ENCODE results near the gene NAALADL2.

The NAALADL2 gene

GRCh38 chr3:174958671-174959328 is 99.7 kb downstream of the NAALADL2 start:
- H3K4me3 Mint-ChIP-seq, result no peak overlapping the region
- H3K9me3 Mint-ChIP-seq, result no peaks in the 10 kb centered on the region
- no peaks in the 10 kb centered on the region for H3K27me3 Mint-ChIP-seq (ENCODE audit: low read depth)
- H3K27ac Mint-ChIP-seq, result no peak overlapping the region
- no peaks in the 10 kb centered on the region for H3K36me3 Mint-ChIP-seq (ENCODE audit: low read depth)
- no peak for TF ChIP-seq CTCF (IDR thresholded peaks at IDR 0.05; ENCODE audit: unreplicated experiment in 3 of 3)
- H3K4me1 Mint-ChIP-seq, result peaks cover 10% of the 10 kb centered on the region

GRCh38 chr3:174959556-174960065 is 100.5 kb downstream of the NAALADL2 start:
- Mint-ChIP-seq H3K36me3 (ENCODE audit: low read depth) (no peaks in the 10 kb centered on the region), H3K4me1 (peaks cover 10% of the 10 kb centered on the region), H3K4me3 (no peak overlapping the region), H3K27me3 (ENCODE audit: low read depth) (no peaks in the 10 kb centered on the region), H3K9me3 (no peaks in the 10 kb centered on the region), H3K27ac (no peak overlapping the region)
- TF ChIP-seq CTCF (IDR thresholded peaks at IDR 0.05; ENCODE audit: unreplicated experiment in 3 of 3), result no peak

- Mint-ChIP-seq H3K27ac (no peak overlapping the region), H3K36me3 (ENCODE audit: low read depth) (no peaks in the 10 kb centered on the region), H3K4me3 (no peak overlapping the region), H3K4me1 (peaks cover 10% of the 10 kb centered on the region), H3K9me3 (no peaks in the 10 kb centered on the region), H3K27me3 (ENCODE audit: low read depth) (no peaks in the 10 kb centered on the region)
- TF ChIP-seq CTCF (IDR thresholded peaks at IDR 0.05; ENCODE audit: unreplicated experiment in 3 of 3), result no peak
These were observed 101.8 kb downstream of the NAALADL2 start for GRCh38 chr3:174960898-174961297.

GRCh38 chr3:174973465-174973864 is 114.3 kb downstream of the NAALADL2 start:
- Mint-ChIP-seq H3K4me3 (no peak overlapping the region), H3K36me3 (ENCODE audit: low read depth) (no peaks in the 10 kb centered on the region), H3K9me3 (no peaks in the 10 kb centered on the region), H3K4me1 (no peaks in the 10 kb centered on the region), H3K27me3 (ENCODE audit: low read depth) (no peaks in the 10 kb centered on the region), H3K27ac (no peak overlapping the region)
- TF ChIP-seq CTCF (IDR thresholded peaks at IDR 0.05; ENCODE audit: unreplicated experiment in 3 of 3), result no peak

GRCh38 chr3:174986685-174987084 is 127.6 kb downstream of the NAALADL2 start:
- no peak for TF ChIP-seq CTCF (IDR thresholded peaks at IDR 0.05; ENCODE audit: unreplicated experiment in 3 of 3)
- Mint-ChIP-seq H3K27ac (no peak overlapping the region), H3K36me3 (ENCODE audit: low read depth) (no peaks in the 10 kb centered on the region), H3K4me3 (no peak overlapping the region), H3K9me3 (no peaks in the 10 kb centered on the region), H3K27me3 (ENCODE audit: low read depth) (no peaks in the 10 kb centered on the region), H3K4me1 (no peaks in the 10 kb centered on the region)

- no peak overlapping the region for H3K27ac Mint-ChIP-seq
- no peaks in the 10 kb centered on the region for H3K36me3 Mint-ChIP-seq (ENCODE audit: low read depth)
- H3K4me3 Mint-ChIP-seq, result no peak overlapping the region
- peaks cover 3% of the 10 kb centered on the region for H3K4me1 Mint-ChIP-seq
- H3K9me3 Mint-ChIP-seq, result no peaks in the 10 kb centered on the region
- no peaks in the 10 kb centered on the region for H3K27me3 Mint-ChIP-seq (ENCODE audit: low read depth)
- no peak for TF ChIP-seq CTCF (IDR thresholded peaks at IDR 0.05; ENCODE audit: unreplicated experiment in 3 of 3)
These were observed 142.0 kb downstream of the NAALADL2 start for GRCh38 chr3:175001091-175001490.
